HCT116 (cell line): ENCODE measurements around the gene WBP1L.

Source experiments
- EZH2 ChIP-seq: fragments of 200-600 bp; sonication (generic); IDR thresholded peaks from 2 replicates; pipeline ENCODE4 v1.6.1; 2017; ENCODE audit warnings: antibody characterized with exemption, mixed run types
- EZH2phosphoT487 ChIP-seq: fragments of 200-600 bp; IDR thresholded peaks from 2 replicates; pipeline ENCODE4 v1.6.1; 2018; ENCODE audit warnings: antibody characterized with exemption, borderline replicate concordance
- FOSL1 ChIP-seq: IDR thresholded peaks from 2 replicates; pipeline ENCODE4 v1.6.1; 2012; ENCODE audit warnings: low read depth
- JUND ChIP-seq: IDR thresholded peaks from 2 replicates; pipeline ENCODE4 v1.6.1; 2012
- POLR2A ChIP-seq: IDR thresholded peaks from 2 replicates; pipeline ENCODE4 v1.7.0; 2011; ENCODE audit warnings: borderline replicate concordance; ENCODE audit not compliant: insufficient read depth, insufficient read length; ENCODE audit errors: extremely low read depth
- POLR2AphosphoS5 ChIP-seq: IDR thresholded peaks from 2 replicates; pipeline ENCODE4 v1.6.1; 2011; ENCODE audit warnings: mild to moderate bottlenecking, low read depth, low read length, moderate library complexity
- TCF7L2 ChIP-seq: IDR thresholded peaks from 2 replicates; pipeline ENCODE4 v1.7.0; 2011; ENCODE audit warnings: borderline replicate concordance, inconsistent platforms; ENCODE audit not compliant: insufficient read depth, insufficient read length; ENCODE audit errors: extremely low read depth
- YY1 ChIP-seq: IDR thresholded peaks from 2 replicates; pipeline ENCODE4 v1.6.1; 2011; ENCODE audit warnings: low read length, low read depth, moderate library complexity, mild to moderate bottlenecking; ENCODE audit not compliant: insufficient replicate concordance; ENCODE audit errors: extremely low read depth
- ZFX ChIP-seq: fragments of 450-650 bp; IDR thresholded peaks from 2 replicates; pipeline ENCODE4 v1.6.1; 2017
- TF ChIP-seq, protein P1 (sequence below), 3 experiments: fragments of 200-600 bp in 1 of 3; sonication (generic) in 1 of 3; IDR thresholded peaks in 2 of 3; conservative IDR thresholded peaks in 1 of 3; 2 replicates each; pipeline ENCODE4 v1.5.1; 2012 to 2017; ENCODE audit warnings: low read depth in 2 of 3, low read length in 2 of 3, antibody characterized with exemption in 1 of 3, borderline replicate concordance in 1 of 3, control low read depth in 1 of 3, mild to moderate bottlenecking in 1 of 3, mixed read lengths in 1 of 3, mixed run types in 1 of 3, moderate library complexity in 1 of 3; ENCODE audit not compliant: insufficient read depth in 1 of 3
- TF ChIP-seq, protein P2 (sequence below): IDR thresholded peaks from 2 replicates; pipeline ENCODE4 v1.6.1; 2012; ENCODE audit warnings: low read depth
- TF ChIP-seq, protein P3 (sequence below): IDR thresholded peaks from 2 replicates; pipeline ENCODE4 v1.6.1; 2012
- TF ChIP-seq, protein P4 (sequence below): IDR thresholded peaks from 2 replicates; pipeline ENCODE4 v1.6.1; 2012

DNA sequence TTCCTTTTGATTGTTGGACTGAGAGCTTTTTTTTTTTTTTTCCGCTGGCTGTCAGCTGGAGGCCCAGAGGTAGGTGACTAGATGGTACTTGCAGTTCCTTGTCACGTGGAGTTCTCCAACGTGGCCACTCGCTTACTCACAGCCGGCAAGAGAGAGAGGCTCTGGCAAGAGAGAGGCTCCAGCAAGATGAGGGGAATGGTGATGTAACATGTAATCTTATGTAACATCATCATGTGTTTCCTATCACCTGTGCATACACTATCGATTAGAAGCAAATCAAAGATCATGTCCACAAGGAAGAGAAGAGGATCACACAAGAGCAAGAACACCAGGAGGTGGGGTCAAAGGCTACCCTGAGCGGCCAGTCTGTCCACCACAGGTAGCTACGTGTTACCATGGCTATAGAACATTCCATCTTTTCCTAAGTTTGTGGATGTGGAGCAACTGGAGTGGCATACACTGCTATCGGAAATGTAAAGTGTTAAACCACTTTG is 106.3 kb downstream of the WBP1L start:
- TF ChIP-seq, protein P1, sequence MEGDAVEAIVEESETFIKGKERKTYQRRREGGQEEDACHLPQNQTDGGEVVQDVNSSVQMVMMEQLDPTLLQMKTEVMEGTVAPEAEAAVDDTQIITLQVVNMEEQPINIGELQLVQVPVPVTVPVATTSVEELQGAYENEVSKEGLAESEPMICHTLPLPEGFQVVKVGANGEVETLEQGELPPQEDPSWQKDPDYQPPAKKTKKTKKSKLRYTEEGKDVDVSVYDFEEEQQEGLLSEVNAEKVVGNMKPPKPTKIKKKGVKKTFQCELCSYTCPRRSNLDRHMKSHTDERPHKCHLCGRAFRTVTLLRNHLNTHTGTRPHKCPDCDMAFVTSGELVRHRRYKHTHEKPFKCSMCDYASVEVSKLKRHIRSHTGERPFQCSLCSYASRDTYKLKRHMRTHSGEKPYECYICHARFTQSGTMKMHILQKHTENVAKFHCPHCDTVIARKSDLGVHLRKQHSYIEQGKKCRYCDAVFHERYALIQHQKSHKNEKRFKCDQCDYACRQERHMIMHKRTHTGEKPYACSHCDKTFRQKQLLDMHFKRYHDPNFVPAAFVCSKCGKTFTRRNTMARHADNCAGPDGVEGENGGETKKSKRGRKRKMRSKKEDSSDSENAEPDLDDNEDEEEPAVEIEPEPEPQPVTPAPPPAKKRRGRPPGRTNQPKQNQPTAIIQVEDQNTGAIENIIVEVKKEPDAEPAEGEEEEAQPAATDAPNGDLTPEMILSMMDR (IDR thresholded peaks at IDR 0.05 in 2 of 3, conservative IDR thresholded peaks at IDR 0.05 in 1 of 3; ENCODE audit: borderline replicate concordance in 1 of 3, insufficient read depth in 1 of 3, low read depth in 2 of 3, low read length in 2 of 3) = no peak
- TF ChIP-seq, protein P2, sequence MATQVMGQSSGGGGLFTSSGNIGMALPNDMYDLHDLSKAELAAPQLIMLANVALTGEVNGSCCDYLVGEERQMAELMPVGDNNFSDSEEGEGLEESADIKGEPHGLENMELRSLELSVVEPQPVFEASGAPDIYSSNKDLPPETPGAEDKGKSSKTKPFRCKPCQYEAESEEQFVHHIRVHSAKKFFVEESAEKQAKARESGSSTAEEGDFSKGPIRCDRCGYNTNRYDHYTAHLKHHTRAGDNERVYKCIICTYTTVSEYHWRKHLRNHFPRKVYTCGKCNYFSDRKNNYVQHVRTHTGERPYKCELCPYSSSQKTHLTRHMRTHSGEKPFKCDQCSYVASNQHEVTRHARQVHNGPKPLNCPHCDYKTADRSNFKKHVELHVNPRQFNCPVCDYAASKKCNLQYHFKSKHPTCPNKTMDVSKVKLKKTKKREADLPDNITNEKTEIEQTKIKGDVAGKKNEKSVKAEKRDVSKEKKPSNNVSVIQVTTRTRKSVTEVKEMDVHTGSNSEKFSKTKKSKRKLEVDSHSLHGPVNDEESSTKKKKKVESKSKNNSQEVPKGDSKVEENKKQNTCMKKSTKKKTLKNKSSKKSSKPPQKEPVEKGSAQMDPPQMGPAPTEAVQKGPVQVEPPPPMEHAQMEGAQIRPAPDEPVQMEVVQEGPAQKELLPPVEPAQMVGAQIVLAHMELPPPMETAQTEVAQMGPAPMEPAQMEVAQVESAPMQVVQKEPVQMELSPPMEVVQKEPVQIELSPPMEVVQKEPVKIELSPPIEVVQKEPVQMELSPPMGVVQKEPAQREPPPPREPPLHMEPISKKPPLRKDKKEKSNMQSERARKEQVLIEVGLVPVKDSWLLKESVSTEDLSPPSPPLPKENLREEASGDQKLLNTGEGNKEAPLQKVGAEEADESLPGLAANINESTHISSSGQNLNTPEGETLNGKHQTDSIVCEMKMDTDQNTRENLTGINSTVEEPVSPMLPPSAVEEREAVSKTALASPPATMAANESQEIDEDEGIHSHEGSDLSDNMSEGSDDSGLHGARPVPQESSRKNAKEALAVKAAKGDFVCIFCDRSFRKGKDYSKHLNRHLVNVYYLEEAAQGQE = no peak
- no peak for TF ChIP-seq POLR2AphosphoS5
- TF ChIP-seq YY1 = no peak
- no peak for TF ChIP-seq JUND
- TF ChIP-seq, protein P3, sequence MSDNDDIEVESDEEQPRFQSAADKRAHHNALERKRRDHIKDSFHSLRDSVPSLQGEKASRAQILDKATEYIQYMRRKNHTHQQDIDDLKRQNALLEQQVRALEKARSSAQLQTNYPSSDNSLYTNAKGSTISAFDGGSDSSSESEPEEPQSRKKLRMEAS = no peak
- no peak for TF ChIP-seq POLR2A
- no peak for TF ChIP-seq EZH2
- no peak for TF ChIP-seq TCF7L2
- TF ChIP-seq ZFX = no peak
- no peak for TF ChIP-seq EZH2phosphoT487
- TF ChIP-seq, protein P4, sequence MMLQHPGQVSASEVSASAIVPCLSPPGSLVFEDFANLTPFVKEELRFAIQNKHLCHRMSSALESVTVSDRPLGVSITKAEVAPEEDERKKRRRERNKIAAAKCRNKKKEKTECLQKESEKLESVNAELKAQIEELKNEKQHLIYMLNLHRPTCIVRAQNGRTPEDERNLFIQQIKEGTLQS = no peak
- no peak for TF ChIP-seq FOSL1
